ENCODE measurements around the gene RPS5. TPM values are rescaled to one million over a fixed set of nuclear protein-coding genes. Genes with fewer than 3 reads are reported as not detected.
A peak's percentile ranks its signal among the peaks of the same experiment; 100 is the strongest.

The RPS5 gene
- total RNA-seq, 2 experiments from 2014 or later, result 1,415 to 1,438 TPM

DNA sequence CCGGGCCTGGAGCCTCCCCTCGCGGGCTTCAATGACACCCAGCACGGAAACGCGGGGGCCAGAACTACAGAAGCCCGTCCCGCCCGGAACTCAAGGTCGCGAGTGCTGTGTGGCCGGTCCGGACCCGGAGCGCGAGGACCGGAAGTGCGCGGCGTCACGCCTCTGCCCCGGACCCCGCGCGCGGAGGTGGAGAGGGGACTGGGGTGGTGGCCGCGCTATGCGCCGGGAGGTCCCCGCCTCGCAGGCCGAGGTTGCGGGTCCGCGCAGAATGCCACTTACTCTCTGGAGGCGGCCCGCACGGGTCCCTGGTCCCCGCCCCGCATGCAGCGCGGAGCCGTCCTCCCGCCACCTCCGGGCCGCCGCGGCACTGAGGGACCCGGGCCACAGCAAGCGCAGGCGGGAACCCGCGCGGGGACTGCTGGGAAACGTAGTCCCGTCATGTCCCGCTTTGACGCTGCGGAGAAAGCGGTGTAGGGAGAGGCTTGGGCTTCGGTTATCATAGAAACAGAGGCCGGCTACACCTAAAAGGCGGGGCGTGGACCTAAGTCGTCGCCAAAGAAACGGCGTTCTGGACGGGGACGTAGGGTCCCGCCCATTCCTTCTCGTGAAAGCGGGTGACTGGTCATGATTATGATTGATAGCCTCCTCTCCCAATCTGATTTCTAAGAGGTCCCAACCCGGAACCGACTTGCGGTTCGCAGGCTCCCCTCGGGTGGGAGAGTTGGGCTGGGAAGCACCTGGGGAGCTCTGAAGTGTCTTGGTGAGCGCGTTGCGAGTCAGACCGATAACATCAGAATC is 6.2 kb upstream of the RPS5 start, which contains the start of gene ZNF837:
ZNF837 (minus strand) TSS at position 369 of the 798 bp plus-strand sequence. CDS start 11,698 bp downstream, outside the sequence.
- peak; percentile 99 for DNase-seq
- ChIA-PET CTCF (interaction anchor here (0.7 kb wide), 1 partner anchor 152 kb away, joined by 3 read pairs; no protein-coding TSS in a partner anchor), POLR2A (interaction anchor here (0.8 to 1.7 kb wide), 7 partner anchors 18 to 175 kb away, joined by 3 to 6 read pairs (median 4); partner anchors contain the start of genes CHMP2A, ZNF497 and ZNF584)
- Mint-ChIP-seq H3K4me1 (ENCODE audit: low read depth) (peaks cover 24% of the 10 kb centered on the region), H3K27ac (peak within 1 kb of the TSS; percentile 92), H3K4me3 (peak within 1 kb of the TSS; percentile 84), H3K36me3 (no peaks in the 10 kb centered on the region), H3K9me3 (no peaks in the 10 kb centered on the region), H3K27me3 (no peaks in the 10 kb centered on the region)
- intact Hi-C loops (cut with micrococcal nuclease), result loop anchor here (1.0 to 2.0 kb wide), 12 partner anchors 19 to 198 kb away; partner anchors contain the start of genes ERVK3-1, ZBTB45, ZNF132 and ZNF274

DNA sequence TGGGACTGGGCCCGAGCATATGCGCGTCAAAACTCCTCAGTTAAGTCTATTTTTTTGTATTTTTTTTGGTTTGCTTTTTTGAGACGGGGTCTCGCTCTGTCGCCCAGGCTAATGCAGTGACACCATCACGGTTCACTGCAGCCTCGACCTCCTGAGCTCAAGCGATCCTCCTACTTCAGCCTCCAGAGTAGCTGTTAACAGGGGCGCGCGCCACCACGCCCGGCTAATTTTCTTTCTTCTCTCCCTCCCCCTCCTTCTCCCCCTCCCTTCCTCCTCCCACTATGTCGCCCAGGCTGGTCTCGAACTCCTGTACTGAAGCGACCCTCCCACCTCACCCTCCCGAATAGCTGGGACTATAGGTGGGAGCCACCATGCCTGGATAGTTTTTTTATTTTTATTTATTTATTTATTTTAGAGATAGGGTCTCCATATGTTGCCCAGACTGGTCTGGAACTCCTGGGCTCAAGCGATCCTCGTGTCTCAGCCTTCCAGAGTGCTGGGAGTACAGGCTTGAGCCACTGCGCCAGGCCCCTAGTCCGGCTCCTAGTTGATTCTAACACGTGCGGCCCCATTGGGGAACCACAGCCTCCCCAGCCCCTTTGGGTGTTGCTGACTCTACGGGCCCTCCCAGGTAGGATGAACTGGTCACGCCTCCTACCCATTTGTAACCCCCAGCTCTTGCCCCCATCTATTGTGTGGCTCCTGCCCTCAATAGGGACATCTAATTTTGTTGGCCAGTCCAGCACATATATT is 5.4 kb upstream of the RPS5 start:
- DNase-seq, result no peak
- POLR2A ChIA-PET, result interaction anchor here (0.8 to 1.7 kb wide), 5 partner anchors 19 to 174 kb away, joined by 3 to 6 read pairs (median 4); partner anchors contain the start of genes CHMP2A, ZNF497 and ZNF584
- intact Hi-C loops (cut with micrococcal nuclease), result loop anchor here (1.0 to 2.0 kb wide), 10 partner anchors 19 to 198 kb away; partner anchors contain the start of genes ERVK3-1, ZNF132, ZNF274 and ZNF446
- peak overlapping the region; percentile 81 for H3K27ac Mint-ChIP-seq
- H3K9me3 Mint-ChIP-seq, result no peaks in the 10 kb centered on the region
- H3K36me3 Mint-ChIP-seq, result no peaks in the 10 kb centered on the region
- CTCF ChIA-PET, result interaction anchor here (0.7 kb wide), 1 partner anchor 152 kb away, joined by 3 read pairs; no protein-coding TSS in a partner anchor
- H3K4me3 Mint-ChIP-seq, result peak overlapping the region; percentile 84
- no peaks in the 10 kb centered on the region for H3K27me3 Mint-ChIP-seq
- H3K4me1 Mint-ChIP-seq (ENCODE audit: low read depth), result peaks cover 28% of the 10 kb centered on the region

DNA sequence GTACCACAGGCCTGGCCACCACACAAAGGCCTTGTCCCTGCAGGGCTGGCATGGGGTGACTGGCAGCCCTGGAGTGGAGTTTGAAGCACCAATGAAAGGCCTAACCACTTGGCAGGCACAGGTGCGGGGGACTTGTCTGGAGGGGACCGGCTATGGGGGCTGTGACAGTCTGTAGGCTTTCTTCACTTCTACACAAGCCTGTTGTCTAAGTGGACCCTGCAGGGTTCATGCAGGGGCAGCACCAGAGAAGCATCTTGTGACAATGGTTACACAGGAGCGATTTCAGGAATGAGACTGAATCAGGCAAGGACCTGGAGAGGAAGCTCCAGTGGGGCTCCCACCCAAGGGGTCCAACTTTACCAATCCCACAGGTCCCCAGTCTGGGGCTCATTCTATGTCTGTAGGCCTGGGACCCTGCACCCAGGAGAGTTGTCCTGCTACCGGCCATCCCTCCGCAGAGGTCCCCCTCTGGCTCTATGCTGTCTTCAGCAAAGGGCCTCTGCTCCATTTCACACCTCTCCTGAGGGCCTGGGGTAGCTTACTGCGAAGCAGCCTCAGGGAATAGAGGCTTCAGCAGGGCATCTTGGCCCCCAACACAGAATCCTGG is 4.0 kb upstream of the RPS5 start:
- intact Hi-C loops (cut with micrococcal nuclease), result no loop called here
- Mint-ChIP-seq H3K4me1 (ENCODE audit: low read depth) (peaks cover 31% of the 10 kb centered on the region), H3K36me3 (peaks cover 13% of the 10 kb centered on the region), H3K27me3 (no peaks in the 10 kb centered on the region), H3K27ac (peak overlapping the region; percentile 10), H3K4me3 (no peak overlapping the region), H3K9me3 (no peaks in the 10 kb centered on the region)
- DNase-seq, result no peak
- CTCF ChIA-PET, result no interaction called here
- POLR2A ChIA-PET, result no interaction called here

DNA sequence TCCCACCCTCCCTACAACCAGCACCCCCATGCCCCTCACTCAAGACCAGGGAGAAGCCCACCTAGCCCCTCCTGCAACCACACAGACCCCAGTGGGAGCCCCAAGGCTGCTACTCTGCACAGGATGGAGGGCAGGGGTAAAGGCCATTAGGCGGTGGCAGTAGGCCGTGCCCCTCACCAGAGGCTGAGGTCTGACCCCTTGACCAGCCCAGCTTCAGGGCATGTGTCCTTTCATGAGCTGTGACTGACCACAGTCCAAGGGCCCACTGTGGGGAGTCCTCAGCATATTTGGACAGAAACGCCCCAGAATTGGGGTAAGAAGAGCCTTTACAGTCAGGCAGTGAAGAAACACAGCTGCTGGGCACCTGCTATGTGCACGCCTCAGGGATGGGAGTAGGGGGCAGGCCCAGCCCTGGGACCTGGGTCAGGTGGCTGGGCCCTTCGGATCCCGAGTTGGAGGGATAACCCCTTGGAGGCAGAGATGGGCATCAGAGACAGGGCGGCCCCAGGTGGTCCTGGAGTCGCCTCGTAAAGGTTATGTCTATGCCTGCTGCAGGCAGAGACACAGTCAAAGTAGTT is 1.7 kb upstream of the RPS5 start:
- H3K9me3 Mint-ChIP-seq, result no peaks in the 10 kb centered on the region
- peaks cover 38% of the 10 kb centered on the region for H3K4me1 Mint-ChIP-seq (ENCODE audit: low read depth)
- intact Hi-C loops (cut with micrococcal nuclease), result loop anchor here (5.0 kb wide), 1 partner anchor 803 kb away; the partner anchor contains the start of gene ZIK1
- H3K4me3 Mint-ChIP-seq, result peak overlapping the region; percentile 94
- ChIA-PET CTCF (no interaction called here), POLR2A (interaction anchor here (0.6 to 0.8 kb wide), 2 partner anchors 100 to 135 kb away, joined by 3 to 4 read pairs; no protein-coding TSS in a partner anchor)
- H3K36me3 Mint-ChIP-seq, result peaks cover 27% of the 10 kb centered on the region
- H3K27me3 Mint-ChIP-seq, result no peaks in the 10 kb centered on the region
- H3K27ac Mint-ChIP-seq, result peak overlapping the region; percentile 95
- DNase-seq, result no peak

DNA sequence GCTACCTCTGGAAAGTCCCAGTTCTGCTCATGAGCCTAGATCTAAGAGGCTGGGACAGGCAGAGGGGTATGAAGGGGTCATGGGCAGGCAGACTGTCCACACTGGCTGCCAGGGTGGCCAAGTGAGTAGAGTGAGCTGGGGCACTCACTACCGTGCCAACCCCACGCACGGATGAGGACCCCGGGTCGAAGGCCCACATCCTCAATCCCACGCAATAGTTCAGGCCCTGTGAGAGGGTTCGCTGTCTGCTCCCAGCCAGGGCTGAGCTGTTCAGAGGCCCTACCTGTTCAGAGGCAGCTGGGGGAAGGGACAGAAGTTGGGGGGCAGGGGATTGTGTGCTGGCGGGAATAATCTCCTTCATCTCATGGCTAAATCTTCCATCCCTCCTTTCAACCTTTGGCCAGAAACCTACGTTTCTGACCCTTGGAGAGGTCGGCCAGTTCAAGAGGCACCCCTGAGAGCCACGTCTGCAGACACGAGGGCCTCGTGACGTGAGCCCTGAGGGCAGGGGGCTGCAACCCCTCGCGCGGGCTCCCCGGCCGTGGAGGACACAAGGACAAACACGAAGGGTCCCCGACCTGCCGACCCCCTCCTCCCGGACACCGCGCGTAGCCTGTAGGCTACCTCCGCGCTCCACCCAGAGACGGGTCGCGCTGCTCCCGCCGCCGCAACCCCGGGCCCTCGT is 1.0 kb upstream of the RPS5 start:
- H3K9me3 Mint-ChIP-seq, result no peaks in the 10 kb centered on the region
- DNase-seq, result peak; percentile 47
- peak overlapping the region; percentile 95 for H3K27ac Mint-ChIP-seq
- peaks cover 33% of the 10 kb centered on the region for H3K36me3 Mint-ChIP-seq
- POLR2A ChIA-PET, result interaction anchor here (0.6 to 0.8 kb wide), 2 partner anchors 99 to 134 kb away, joined by 3 to 4 read pairs; no protein-coding TSS in a partner anchor
- CTCF ChIA-PET, result no interaction called here
- H3K4me1 Mint-ChIP-seq (ENCODE audit: low read depth), result peaks cover 43% of the 10 kb centered on the region
- intact Hi-C loops (cut with micrococcal nuclease), result loop anchor here (2.0 to 5.0 kb wide), 2 partner anchors 65 to 804 kb away; partner anchors contain the start of genes ZIK1 and ZNF324B
- H3K27me3 Mint-ChIP-seq, result no peaks in the 10 kb centered on the region
- peak overlapping the region; percentile 94 for H3K4me3 Mint-ChIP-seq

DNA sequence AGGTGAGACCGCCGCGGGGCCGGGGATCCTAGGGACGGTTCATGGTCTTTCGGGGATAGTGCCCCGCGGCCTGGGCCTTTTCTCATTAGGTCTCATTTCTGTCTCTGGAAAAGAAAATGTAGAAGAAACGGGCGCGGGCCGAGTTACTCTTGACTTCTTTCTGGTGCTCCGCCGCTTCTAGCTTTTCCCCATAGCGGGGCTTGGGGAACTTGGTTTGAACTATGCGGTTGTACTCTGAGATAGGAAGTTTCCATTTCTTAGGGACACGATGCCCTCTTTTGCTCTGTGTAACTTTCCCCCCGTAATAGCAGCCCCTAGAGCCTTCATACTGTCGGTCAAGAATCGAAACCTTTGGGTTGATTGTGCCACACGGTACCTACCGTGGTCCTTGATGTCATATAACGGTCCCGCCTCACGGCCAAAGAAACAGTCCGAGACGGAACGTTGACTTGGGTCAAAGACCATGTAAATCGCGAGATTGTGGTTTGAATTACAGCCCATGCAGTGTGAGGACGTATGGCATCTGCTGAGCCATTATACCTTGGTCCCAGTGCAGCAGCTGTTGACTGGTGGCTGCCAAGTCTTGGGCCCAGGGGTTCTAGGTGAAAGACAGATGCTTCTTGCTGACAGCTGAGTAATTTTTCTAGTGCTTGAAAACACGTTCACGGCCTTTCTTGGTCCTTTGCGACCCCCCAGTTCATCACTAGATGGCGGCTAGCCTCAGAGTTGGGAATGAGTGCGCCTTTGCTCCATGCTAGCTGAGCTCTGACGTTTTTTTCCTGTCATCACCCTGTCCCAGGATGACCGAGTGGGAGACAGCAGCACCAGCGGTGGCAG is 487 bp downstream of the RPS5 start:
- intact Hi-C loops (cut with micrococcal nuclease), result loop anchor here (1.0 to 5.0 kb wide), 5 partner anchors 14 to 805 kb away; partner anchors contain the start of genes ERVK3-1, ZIK1, ZNF324B and ZNF584
- ChIA-PET CTCF (no interaction called here), POLR2A (interaction anchor here (0.7 to 1.3 kb wide), 3 partner anchors 21 to 25 kb away, joined by 3 to 4 read pairs (median 3); partner anchors contain the start of genes ZNF497 and ZNF584)
- DNase-seq, result no peak
- Mint-ChIP-seq H3K27me3 (no peaks in the 10 kb centered on the region), H3K4me1 (ENCODE audit: low read depth) (peaks cover 39% of the 10 kb centered on the region), H3K27ac (peak overlapping the region; percentile 95), H3K4me3 (peak overlapping the region; percentile 94), H3K36me3 (peaks cover 42% of the 10 kb centered on the region), H3K9me3 (no peaks in the 10 kb centered on the region)

DNA sequence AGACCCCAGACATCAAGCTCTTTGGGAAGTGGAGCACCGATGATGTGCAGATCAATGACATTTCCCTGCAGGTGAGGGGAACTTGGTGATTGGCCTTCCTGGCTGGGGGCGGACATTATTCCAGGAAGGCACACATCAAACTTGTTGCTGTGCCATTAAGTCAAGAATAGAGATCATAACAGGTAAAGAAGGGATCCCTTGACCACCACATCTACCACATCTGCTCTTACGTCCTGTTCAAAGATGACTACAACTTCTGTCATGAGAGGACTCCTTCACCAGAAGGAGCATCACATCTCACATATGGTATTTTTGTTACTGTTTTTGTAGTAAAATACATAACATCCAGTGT is 1.1 kb downstream of the RPS5 start:
- ChIA-PET POLR2A (interaction anchor here (1.3 kb wide), 1 partner anchor 20 kb away, joined by 4 read pairs; the partner anchor contains the start of gene ZNF584), CTCF (no interaction called here)
- Mint-ChIP-seq H3K9me3 (no peaks in the 10 kb centered on the region), H3K27ac (peak overlapping the region; percentile 95), H3K4me1 (ENCODE audit: low read depth) (peaks cover 42% of the 10 kb centered on the region), H3K27me3 (no peaks in the 10 kb centered on the region), H3K4me3 (peak overlapping the region; percentile 94), H3K36me3 (peaks cover 48% of the 10 kb centered on the region)
- no peak for DNase-seq
- intact Hi-C loops (cut with micrococcal nuclease), result loop anchor here (5.0 kb wide), 1 partner anchor 806 kb away; the partner anchor contains the start of gene ZIK1

DNA sequence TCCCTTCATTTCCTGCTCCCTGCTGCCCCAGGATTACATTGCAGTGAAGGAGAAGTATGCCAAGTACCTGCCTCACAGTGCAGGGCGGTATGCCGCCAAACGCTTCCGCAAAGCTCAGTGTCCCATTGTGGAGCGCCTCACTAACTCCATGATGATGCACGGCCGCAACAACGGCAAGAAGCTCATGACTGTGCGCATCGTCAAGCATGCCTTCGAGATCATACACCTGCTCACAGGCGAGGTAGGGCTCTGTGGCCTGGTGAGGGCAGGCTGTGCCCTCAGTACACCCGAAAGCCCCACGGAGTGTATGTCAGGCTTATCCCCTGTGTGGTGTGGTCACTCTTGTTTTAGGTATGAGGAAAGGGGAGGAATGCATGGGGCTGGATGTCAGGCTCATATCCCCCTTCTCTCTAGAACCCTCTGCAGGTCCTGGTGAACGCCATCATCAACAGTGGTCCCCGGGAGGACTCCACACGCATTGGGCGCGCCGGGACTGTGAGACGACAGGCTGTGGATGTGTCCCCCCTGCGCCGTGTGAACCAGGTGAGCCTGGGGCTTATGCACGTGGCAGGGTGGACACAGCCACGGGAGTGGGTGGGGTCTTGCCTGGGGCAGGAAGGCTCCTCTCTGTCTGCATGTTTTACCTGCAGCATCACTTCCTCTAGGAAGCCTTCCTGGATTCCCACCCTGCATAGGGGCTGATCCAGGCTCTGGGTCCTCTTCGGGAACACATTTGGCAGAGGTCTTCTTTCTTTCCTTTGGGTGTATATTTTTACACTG is 6.1 kb downstream of the RPS5 start:
- no peak for DNase-seq
- Mint-ChIP-seq H3K27ac (no peak overlapping the region), H3K9me3 (no peaks in the 10 kb centered on the region), H3K4me1 (ENCODE audit: low read depth) (peaks cover 32% of the 10 kb centered on the region), H3K27me3 (peaks cover 3% of the 10 kb centered on the region), H3K36me3 (peaks cover 58% of the 10 kb centered on the region), H3K4me3 (no peak overlapping the region)
- intact Hi-C loops (cut with micrococcal nuclease), result no loop called here
- CTCF ChIA-PET, result no interaction called here
- POLR2A ChIA-PET, result no interaction called here

DNA sequence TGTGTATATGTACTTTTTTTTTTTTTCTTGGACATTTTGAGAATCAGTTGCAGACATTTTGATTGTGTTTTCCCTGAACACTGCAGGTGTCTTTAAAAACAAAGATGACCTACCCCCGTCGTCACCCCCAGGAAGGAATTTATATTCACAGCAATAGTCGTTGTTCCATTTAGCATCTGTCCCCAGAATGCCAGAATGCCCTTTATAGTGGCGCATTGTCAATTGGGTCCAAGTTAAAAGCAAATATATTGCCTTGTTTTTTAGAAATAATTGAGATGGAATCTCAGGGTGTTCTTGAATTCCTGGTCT is 6.6 kb downstream of the RPS5 start:
- Mint-ChIP-seq H3K36me3 (peaks cover 53% of the 10 kb centered on the region), H3K4me3 (no peak overlapping the region)
- intact Hi-C loops (cut with micrococcal nuclease), result no loop called here

DNA sequence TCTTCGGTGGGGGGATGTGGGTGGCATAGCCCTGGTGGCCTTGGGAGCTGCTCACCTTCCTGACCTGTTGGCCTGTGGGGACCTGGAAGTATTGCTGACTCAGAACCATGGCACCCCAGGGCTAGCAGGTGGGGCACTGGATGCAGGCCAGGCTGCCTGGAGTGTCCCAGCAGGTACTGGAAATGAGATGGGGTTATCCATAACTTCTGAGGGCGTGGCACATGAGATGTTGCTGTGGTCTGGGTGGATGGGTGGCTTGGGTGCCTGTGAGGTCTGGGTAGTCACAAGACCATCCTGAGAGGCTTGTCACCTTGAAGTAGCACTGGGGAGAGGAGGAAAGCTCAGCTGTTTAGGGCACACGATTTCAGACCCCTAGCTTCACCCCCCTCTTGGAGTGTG is 7.8 kb downstream of the RPS5 start:
- CTCF ChIA-PET, result interaction anchor here (0.6 kb wide), 1 partner anchor 19 kb away, joined by 3 read pairs; no protein-coding TSS in a partner anchor

More for the DNA sequence above, 6.6 kb downstream of the RPS5 start:
- Mint-ChIP-seq H3K4me1 (ENCODE audit: low read depth) (peaks cover 28% of the 10 kb centered on the region), H3K27me3 (peaks cover 3% of the 10 kb centered on the region), H3K27ac (no peak overlapping the region), H3K9me3 (no peaks in the 10 kb centered on the region)
- no peak for DNase-seq
- ChIA-PET CTCF (no interaction called here), POLR2A (no interaction called here)

More for the DNA sequence above, 7.8 kb downstream of the RPS5 start:
- Mint-ChIP-seq H3K4me1 (ENCODE audit: low read depth) (peaks cover 21% of the 10 kb centered on the region), H3K36me3 (peaks cover 47% of the 10 kb centered on the region), H3K27ac (no peak overlapping the region), H3K27me3 (peaks cover 3% of the 10 kb centered on the region), H3K9me3 (no peaks in the 10 kb centered on the region), H3K4me3 (no peak overlapping the region)
- POLR2A ChIA-PET, result interaction anchor here (0.9 kb wide), 1 partner anchor 94 kb away, joined by 3 read pairs; no protein-coding TSS in a partner anchor
- no peak for DNase-seq
- intact Hi-C loops (cut with micrococcal nuclease), result no loop called here
